Measurements from ENCODE around the gene BNIP5.

BNIP5 gene

GRCh38 chr6:36330366-36330765, 6.3 kb downstream of the BNIP5 start:
- Histone ChIP-seq H3K36me3 (ENCODE audit: control insufficient read depth in 2 of 2, insufficient read depth in 1 of 2, low read length in 2 of 2) (no peaks in the 10 kb centered on the region), H3K4me1 (ENCODE audit: control insufficient read depth, insufficient read depth, low read length) (peaks cover 3% of the 10 kb centered on the region), H3K27ac (ENCODE audit: extremely low read depth, low read depth, low read length) (no peak overlapping the region), H3K4me3 (ENCODE audit: low read depth, low read length) (no peak overlapping the region), H3K9me3 (ENCODE audit: control insufficient read depth, insufficient read depth, low read depth, low read length) (no peaks in the 10 kb centered on the region)
- POLR2A ChIA-PET: no interaction called here
- CTCF ChIA-PET: interaction anchor here (1.7 to 1.8 kb wide), 2 partner anchors 10 to 11 kb away, joined by 5 to 12 read pairs; no protein-coding TSS in a partner anchor
- TF ChIP-seq ZNF280C (tag by site-specific recombination; IDR thresholded peaks at IDR 0.05) (no peak), ZNF138 (tag by site-specific recombination; IDR thresholded peaks at IDR 0.05; ENCODE audit: borderline replicate concordance) (no peak), ZNF792 (tag by site-specific recombination; IDR thresholded peaks at IDR 0.05) (no peak), ZBTB20 (tag by site-specific recombination; IDR thresholded peaks at IDR 0.05) (no peak), ZNF518A (tag by site-specific recombination; conservative IDR thresholded peaks at IDR 0.05; ENCODE audit: low read depth) (no peak), ZNF175 (tag by site-specific recombination; IDR thresholded peaks at IDR 0.05) (no peak), ZXDB (tag by site-specific recombination; IDR thresholded peaks at IDR 0.05) (no peak), ZNF133 (tag by site-specific recombination; IDR thresholded peaks at IDR 0.05) (no peak), BCL6B (tag by site-specific recombination; IDR thresholded peaks at IDR 0.05) (no peak), ZNF302 (tag by site-specific recombination; IDR thresholded peaks at IDR 0.05; ENCODE audit: low read depth) (no peak), MYNN (tag by site-specific recombination; IDR thresholded peaks at IDR 0.05; ENCODE audit: borderline replicate concordance) (no peak), ZFP37 (tag by site-specific recombination; IDR thresholded peaks at IDR 0.05) (no peak), SALL2 (tag by site-specific recombination; IDR thresholded peaks at IDR 0.05; ENCODE audit: borderline replicate concordance) (no peak), ZNF449 (tag by site-specific recombination; IDR thresholded peaks at IDR 0.05) (no peak), ZBTB11 (tag by site-specific recombination; conservative IDR thresholded peaks at IDR 0.05; ENCODE audit: low read depth) (no peak), ZNF843 (tag by site-specific recombination; IDR thresholded peaks at IDR 0.05) (no peak), SP7 (tag by site-specific recombination; IDR thresholded peaks at IDR 0.05) (no peak), TSHZ1 (tag by site-specific recombination; IDR thresholded peaks at IDR 0.05; ENCODE audit: borderline replicate concordance) (no peak), ZNF639 (tag by site-specific recombination; IDR thresholded peaks at IDR 0.05) (no peak)
